NT2/D1 (cell line): Measurements from ENCODE around the gene BABAM2.

Experiments
- SUZ12 ChIP-seq: IDR thresholded peaks from 2 replicates; pipeline ENCODE4 v1.6.1; 2011; ENCODE audit not compliant: insufficient read length, insufficient read depth; ENCODE audit errors: extremely low read depth
- ZNF274 ChIP-seq: IDR thresholded peaks from 2 replicates; pipeline ENCODE4 v1.6.1; 2011; ENCODE audit warnings: mild to moderate bottlenecking, low read depth, low read length

GRCh38 chr2:28098501-28099225 lies 208.1 kb downstream of the BABAM2 start:
- TF ChIP-seq ZNF274 (no peak), SUZ12 (no peak)
